Upper lobe of left lung (tissue), 4 donors: ENCODE data around the gene PANX1.

Source experiments
- CTCF ChIP-seq, 6 experiments: fragments of 450-650 bp in 4 of 6; fragments of 200-600 bp in 2 of 6; sonication (generic) in 2 of 6; IDR thresholded peaks; one replicate each; pipeline ENCODE4 v1.5.1; 2016 to 2019; ENCODE audit warnings: antibody characterized with exemption in 6 of 6
- POLR2A ChIP-seq, 4 donors: fragments of 450-650 bp; IDR thresholded peaks; one replicate each; pipeline ENCODE4 v1.5.1; 2016 to 2017; ENCODE audit warnings: antibody characterized with exemption in 4 of 4, mild to moderate bottlenecking in 2 of 4
- POLR2AphosphoS5 ChIP-seq, 2 donors: sonication (generic); formaldehyde crosslinking; IDR thresholded peaks; one replicate each; pipeline ENCODE4 v1.5.1; 2017; ENCODE audit warnings: antibody characterized with exemption in 2 of 2

- TF ChIP-seq CTCF (IDR thresholded peaks at IDR 0.05) (no peak), POLR2AphosphoS5 (IDR thresholded peaks at IDR 0.05) (no peak), POLR2A (IDR thresholded peaks at IDR 0.05) (no peak)
Measured at GRCh38 chr11:94211261-94211830, 82.7 kb downstream of the PANX1 start.
